ENCODE results near the gene SELENOO. TPM values are rescaled to one million over a fixed set of nuclear protein-coding genes. Genes with fewer than 3 reads are reported as not detected.
"Not testable (repeated sequence)": the region's sequence is repeated elsewhere in the genome, so short reads cannot be mapped to it uniquely, and the experiment has no call there.

The SELENOO gene
- total RNA-seq, 1 experiment from 2014 or later, result 28.6 TPM

DNA sequence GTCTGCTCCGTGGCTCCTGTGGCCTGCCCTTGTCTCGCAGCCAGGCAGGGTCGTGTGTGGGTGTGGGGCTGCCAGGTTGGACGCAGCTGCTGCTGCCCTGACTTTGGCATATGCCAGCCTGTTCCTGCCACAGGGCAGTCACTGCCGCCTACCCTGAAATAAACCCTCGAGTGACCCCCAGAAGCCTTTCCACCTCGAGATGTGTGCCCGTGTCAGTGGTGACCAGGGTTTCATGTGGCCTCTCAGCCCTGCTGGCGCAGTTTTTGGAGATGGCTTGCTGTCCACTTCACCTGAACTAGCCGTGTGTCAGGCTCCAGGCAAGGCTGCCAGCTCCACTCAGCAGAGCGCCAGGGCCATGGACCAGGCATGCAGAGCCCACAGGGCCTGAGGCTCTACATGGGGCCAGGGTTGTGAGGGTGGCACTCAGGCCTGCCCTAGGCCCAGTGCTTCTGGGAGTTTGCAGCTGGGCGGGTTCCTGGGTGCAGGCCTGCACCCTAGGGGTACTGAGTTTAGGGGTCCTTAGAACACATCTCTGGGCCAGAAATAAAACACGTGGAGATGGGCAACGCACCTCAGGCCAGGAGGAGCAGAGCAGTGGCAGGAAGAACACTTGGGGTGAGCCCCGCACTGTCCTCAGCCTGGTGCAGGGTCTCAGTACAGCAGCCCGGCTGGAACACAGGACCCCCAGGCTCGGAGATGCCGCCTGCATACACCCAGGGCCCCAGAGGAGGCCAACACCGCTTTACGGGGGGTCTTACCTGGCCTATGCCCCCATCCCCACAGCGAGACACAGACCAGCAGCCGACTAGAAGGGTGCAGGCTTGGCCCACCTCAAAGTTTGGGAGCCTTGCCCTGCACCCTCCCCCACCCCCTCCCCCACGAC, 39.1 kb upstream of the SELENOO start:
- no peak overlapping the region for H3K27ac Mint-ChIP-seq (ENCODE audit: unreplicated experiment)
- DNase-seq, result no peak
- H3K27me3 Mint-ChIP-seq (ENCODE audit: unreplicated experiment), result peaks cover 25% of the 10 kb centered on the region
- no peaks in the 10 kb centered on the region for H3K9me3 Mint-ChIP-seq (ENCODE audit: low read depth, unreplicated experiment)
- CTCF ChIA-PET, result interaction anchor here (0.5 kb wide), 1 partner anchor 14 kb away, joined by 3 read pairs; no protein-coding TSS in a partner anchor
- TF ChIP-seq CTCF (IDR thresholded peaks at IDR 0.05; ENCODE audit: unreplicated experiment), result no peak
- BruUV-seq (replicated peaks), result no TSS peak
- intact Hi-C loops (cut with micrococcal nuclease; ENCODE audit: unreplicated experiment), result no loop called here
- H3K36me3 Mint-ChIP-seq (ENCODE audit: insufficient read depth, unreplicated experiment), result peaks cover 7% of the 10 kb centered on the region
- H3K4me3 Mint-ChIP-seq (ENCODE audit: low read depth, unreplicated experiment), result no peak overlapping the region
- H3K4me1 Mint-ChIP-seq (ENCODE audit: low read depth, unreplicated experiment), result peaks cover 7% of the 10 kb centered on the region

- no peak overlapping the region for H3K4me3 Mint-ChIP-seq (ENCODE audit: low read depth, unreplicated experiment)
- BruUV-seq (replicated peaks), result no TSS peak
- H3K27me3 Mint-ChIP-seq (ENCODE audit: unreplicated experiment), result peaks cover 30% of the 10 kb centered on the region
- H3K9me3 Mint-ChIP-seq (ENCODE audit: low read depth, unreplicated experiment), result no peaks in the 10 kb centered on the region
- no peak for DNase-seq
- peaks cover 7% of the 10 kb centered on the region for H3K36me3 Mint-ChIP-seq (ENCODE audit: insufficient read depth, unreplicated experiment)
- no peak for TF ChIP-seq CTCF (IDR thresholded peaks at IDR 0.05; ENCODE audit: unreplicated experiment)
- H3K4me1 Mint-ChIP-seq (ENCODE audit: low read depth, unreplicated experiment), result peaks cover 7% of the 10 kb centered on the region
- no peak overlapping the region for H3K27ac Mint-ChIP-seq (ENCODE audit: unreplicated experiment)
- CTCF ChIA-PET, result no interaction called here
- intact Hi-C loops (cut with micrococcal nuclease; ENCODE audit: unreplicated experiment), result no loop called here
These were observed 38.3 kb upstream of the SELENOO start for GRCh38 chr22:50162391-50162956.

DNA sequence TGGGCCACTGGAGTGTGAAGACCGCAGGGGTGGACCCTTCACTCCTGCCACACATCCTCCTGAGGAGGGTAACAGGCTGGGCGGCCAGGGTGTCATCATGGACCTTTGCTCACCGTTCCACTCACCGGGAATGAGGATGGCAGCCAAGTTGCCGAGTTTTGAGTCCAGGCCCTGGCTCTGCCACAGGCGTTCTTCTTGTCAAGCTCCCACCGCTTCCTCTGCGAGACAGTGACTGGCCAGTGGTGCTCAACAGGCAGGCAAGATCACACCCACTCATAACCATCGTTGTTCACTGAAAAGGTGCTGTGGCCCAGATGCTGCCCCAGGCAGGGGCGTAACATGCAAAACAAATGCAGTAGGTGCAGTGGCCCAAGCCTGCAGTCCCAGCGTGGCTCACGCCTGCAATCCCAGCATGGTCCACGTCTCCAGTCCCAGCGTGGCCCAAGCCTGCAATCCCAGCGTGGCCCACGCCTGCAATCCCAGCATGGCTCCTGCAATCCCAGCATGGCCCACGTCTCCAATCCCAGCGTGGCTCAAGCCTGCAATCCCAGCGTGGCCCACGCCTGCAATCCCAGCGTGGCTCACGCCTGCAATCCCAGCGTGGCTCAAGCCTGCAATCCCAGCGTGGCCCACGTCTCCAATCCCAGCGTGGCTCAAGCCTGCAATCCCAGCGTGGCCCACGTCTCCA, 35.2 kb upstream of the SELENOO start:
- no TSS peak for BruUV-seq (replicated peaks)
- DNase-seq, result no peak
- peaks cover 14% of the 10 kb centered on the region for H3K36me3 Mint-ChIP-seq (ENCODE audit: insufficient read depth, unreplicated experiment)
- peaks cover 55% of the 10 kb centered on the region for H3K27me3 Mint-ChIP-seq (ENCODE audit: unreplicated experiment)
- H3K27ac Mint-ChIP-seq (ENCODE audit: unreplicated experiment), result no peak overlapping the region
- intact Hi-C loops (cut with micrococcal nuclease; ENCODE audit: unreplicated experiment), result no loop called here
- no peaks in the 10 kb centered on the region for H3K9me3 Mint-ChIP-seq (ENCODE audit: low read depth, unreplicated experiment)
- no peak for TF ChIP-seq CTCF (IDR thresholded peaks at IDR 0.05; ENCODE audit: unreplicated experiment)
- H3K4me3 Mint-ChIP-seq (ENCODE audit: low read depth, unreplicated experiment), result no peak overlapping the region
- no peaks in the 10 kb centered on the region for H3K4me1 Mint-ChIP-seq (ENCODE audit: low read depth, unreplicated experiment)
- CTCF ChIA-PET, result no interaction called here

- intact Hi-C loops (cut with micrococcal nuclease; ENCODE audit: unreplicated experiment), result no loop called here
- H3K27ac Mint-ChIP-seq (ENCODE audit: unreplicated experiment), result no peak overlapping the region
- no peak overlapping the region for H3K4me3 Mint-ChIP-seq (ENCODE audit: low read depth, unreplicated experiment)
- no TSS peak for BruUV-seq (replicated peaks)
- peaks cover 21% of the 10 kb centered on the region for H3K36me3 Mint-ChIP-seq (ENCODE audit: insufficient read depth, unreplicated experiment)
- no peaks in the 10 kb centered on the region for H3K4me1 Mint-ChIP-seq (ENCODE audit: low read depth, unreplicated experiment)
- H3K9me3 Mint-ChIP-seq (ENCODE audit: low read depth, unreplicated experiment), result no peaks in the 10 kb centered on the region
- peaks cover 62% of the 10 kb centered on the region for H3K27me3 Mint-ChIP-seq (ENCODE audit: unreplicated experiment)
- no peak for DNase-seq
- no peak for TF ChIP-seq CTCF (IDR thresholded peaks at IDR 0.05; ENCODE audit: unreplicated experiment)
- CTCF ChIA-PET, result no interaction called here
These were observed 32.9 kb upstream of the SELENOO start for GRCh38 chr22:50167689-50168489.

DNA sequence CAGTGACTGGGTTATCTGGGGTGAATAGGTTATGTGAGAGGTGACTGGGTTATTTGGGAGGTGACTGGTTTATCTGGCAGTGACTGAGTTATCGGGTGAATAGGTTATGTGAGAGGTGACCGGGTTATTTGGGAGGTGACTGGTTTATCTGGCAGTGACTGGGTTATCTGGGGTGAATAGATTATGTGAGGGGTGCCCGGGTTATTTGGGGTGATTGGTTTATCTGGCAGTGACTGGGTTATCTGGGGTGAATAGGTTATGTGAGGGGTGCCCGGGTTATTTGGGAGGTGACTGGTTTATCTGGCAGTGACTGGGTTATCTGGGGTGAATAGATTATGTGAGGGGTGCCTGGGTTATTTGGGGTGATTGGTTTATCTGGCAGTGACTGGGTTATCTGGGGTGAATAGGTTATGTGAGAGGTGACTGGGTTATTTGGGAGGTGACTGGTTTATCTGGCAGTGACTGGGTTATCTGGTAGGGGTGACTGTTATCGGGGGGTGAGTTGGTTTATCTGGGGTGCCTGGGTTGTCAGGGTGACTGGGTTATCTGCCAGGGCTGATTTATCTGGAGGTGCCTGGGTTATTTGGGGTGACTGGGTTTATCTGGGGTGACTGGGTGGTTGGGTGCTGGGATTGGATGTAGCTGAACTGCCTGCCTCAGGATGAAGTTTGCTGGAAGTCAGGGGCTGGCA, 32.2 kb upstream of the SELENOO start:
- H3K27me3 Mint-ChIP-seq (ENCODE audit: unreplicated experiment), result peaks cover 54% of the 10 kb centered on the region
- H3K36me3 Mint-ChIP-seq (ENCODE audit: insufficient read depth, unreplicated experiment), result peaks cover 21% of the 10 kb centered on the region
- CTCF ChIA-PET; H3K9me3 Mint-ChIP-seq (ENCODE audit: low read depth, unreplicated experiment); H3K27ac Mint-ChIP-seq (ENCODE audit: unreplicated experiment); H3K4me1 Mint-ChIP-seq (ENCODE audit: low read depth, unreplicated experiment); BruUV-seq (replicated peaks); intact Hi-C loops (cut with micrococcal nuclease; ENCODE audit: unreplicated experiment); DNase-seq: not testable (repeated sequence)
- H3K4me3 Mint-ChIP-seq (ENCODE audit: low read depth, unreplicated experiment), result peak overlapping the region; percentile 69

Measured in Calu3 (cell line).